Erythroblast (primary cell): ENCODE results near the gene CYP2F1.

Experiments used
- GATA1 ChIP-seq: IDR thresholded peaks from 2 replicates; pipeline ENCODE4 v1.6.1; 2011; ENCODE audit warnings: low read depth, mild to moderate bottlenecking, control low read depth, low read length, moderate library complexity
- POLR2A ChIP-seq: IDR thresholded peaks from 2 replicates; pipeline ENCODE4 v1.6.1; 2011; ENCODE audit warnings: mild to moderate bottlenecking, low read length

DNA sequence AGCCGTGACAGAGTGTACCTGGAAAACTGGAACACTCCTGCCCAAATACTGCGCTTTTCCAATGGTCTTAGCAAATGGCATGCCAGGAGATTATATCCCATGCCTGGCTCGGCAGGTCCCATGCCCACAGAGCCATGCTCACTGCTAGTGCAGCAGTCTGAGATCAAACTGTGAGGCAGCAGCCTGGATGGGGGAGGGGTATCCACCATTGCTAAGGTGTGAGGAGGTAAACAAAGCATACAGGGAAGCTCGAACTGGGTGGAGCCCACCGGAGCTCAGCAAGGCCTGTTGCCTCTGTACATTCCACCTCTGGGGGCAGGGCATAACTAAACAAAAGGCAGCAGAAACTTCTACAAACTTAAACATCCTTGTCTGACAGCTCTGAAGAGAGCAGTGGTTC is 15.5 kb upstream of the CYP2F1 start:
- TF ChIP-seq POLR2A (no peak), GATA1 (no peak)
